Adrenal gland (tissue), 12 donors: ENCODE data around the gene ZNF420. TPM values are rescaled to one million over a fixed set of nuclear protein-coding genes. Genes with fewer than 3 reads are reported as not detected.

ENCODE experiments used
- DNase-seq, 7 donors: peaks; one replicate each; pipeline ENCODE4 v3.0.0-alpha.2; 2019 to 2020
- H3K27ac ChIP-seq, 5 donors: fragments of 200-600 bp; sonication (generic) in 4 of 5; 1 replicate in 3 of 5; 2 replicates in 2 of 5; pipeline versions ENCODE4 v1.5.1 to v1.8.0; 2016 to 2020; ENCODE audit warnings: mild to moderate bottlenecking in 1 of 5
- H3K27me3 ChIP-seq: fragments of 200-600 bp; 2 replicates; pipeline ENCODE4 v1.8.0; 2021
- H3K36me3 ChIP-seq, 2 donors: fragments of 200-600 bp; replicated peaks in 1 of 2; 1 replicate in 1 of 2; 2 replicates in 1 of 2; pipeline versions ENCODE4 v1.5.1 to v1.8.0; 2018 to 2022
- H3K4me1 ChIP-seq, 2 donors: fragments of 200-600 bp; replicated peaks in 1 of 2; 1 replicate in 1 of 2; 2 replicates in 1 of 2; pipeline versions ENCODE4 v1.5.1 to v1.8.0; 2018 to 2021
- H3K4me3 ChIP-seq, 4 donors: fragments of 200-600 bp; sonication (generic) in 3 of 4; one replicate each; pipeline ENCODE4 v1.5.1; 2016 to 2018
- H3K9me3 ChIP-seq, 3 donors: fragments of 200-600 bp; sonication (generic) in 1 of 3; replicated peaks in 1 of 3; 1 replicate in 2 of 3; 2 replicates in 1 of 3; pipeline versions ENCODE4 v1.5.1 to v1.8.0; 2016 to 2021
- CTCF ChIP-seq, 6 experiments: fragments of 450-650 bp in 4 of 6; fragments of 200-600 bp in 2 of 6; sonication (generic) in 1 of 6; IDR thresholded peaks; 1 replicate in 5 of 6; 2 replicates in 1 of 6; pipeline versions ENCODE4 v1.5.1 to v1.8.0; 2016 to 2021; ENCODE audit warnings: antibody characterized with exemption in 6 of 6, mild to moderate bottlenecking in 2 of 6, moderate library complexity in 1 of 6
- POLR2A ChIP-seq, 2 donors: fragments of 450-650 bp; IDR thresholded peaks; one replicate each; pipeline ENCODE4 v1.6.1; 2017; ENCODE audit warnings: antibody characterized with exemption in 2 of 2, mild to moderate bottlenecking in 2 of 2, moderate library complexity in 1 of 2
- WGBS, 4 donors: extraction: QIAGEN DNeasy Blood & Tissue Kit in 2 of 4; methylation state at CpG; one replicate each; pipeline versions ENCODE4 v1.1.5 to v1.1.7; 2013 to 2017; 5-methylcytosine and 5-hydroxymethylcytosine counted together
- intact Hi-C, 2 donors: fragments of 100-400 bp; cut with DNase I; formaldehyde crosslinking; loops; one replicate each; pipeline versions ENCODE4 v1.14.1 to v1.15.0; 2022 to 2023
- polyA plus RNA-seq, 3 donors: library from polyadenylated mRNA; stranded (reverse); fragments of 200-250 nt in 2 of 3; fragments of 350-450 nt in 1 of 3; fragmentation: Illumina TruSeq in 1 of 3; extraction: RNeasy Lipid Tissue Mini Kit (QIAGEN cat#74804) in 1 of 3; gene quantifications; one replicate each; pipeline ENCODE4 v1.2.3, GENCODE V29; 2013 to 2014
- total RNA-seq, 9 donors: library from RNA; depleted of rRNA in 4 of 9; stranded (reverse); fragments of >200 nt in 4 of 9; fragments of 120-200 nt in 1 of 9; fragmentation: NEBNext Ultra II Directional in 1 of 9; extraction: Animal tissue kit (Norgen Biotek cat#: 25700) in 1 of 9; gene quantifications; one replicate each; pipeline versions ENCODE4 v1.1.0 to v1.2.4, GENCODE V29; 2013 to 2023
- donor health status: healthy with polysubstance abuse.
- donor health status: Bipolar disorder and iron deficiency.
- donor health status: DM: yes; HTN: yes; CAD: no.
- donor health status: DM: no; HTN: no; CAD: no.
- donor health status: DM: no; HTN: no; CAD: no.
- donor health status: DM: yes; HTN: yes; CAD: no.

Gene ZNF420
- total and polyA plus RNA-seq, 12 donors, result 3.0 to 20.6 (median 11.4) TPM

- H3K27ac ChIP-seq, result peak within 1 kb of the TSS in 3 of 5 donors; percentile 39 to 80 (median 43)
- WGBS, 4 donors, result 4 to 5% (median 4%) methylated on average over 25 to 30 of the region's 30 CpGs
These were observed 94.4 kb downstream of the ZNF420 start, which contains the start of gene ZNF585A for GRCh38 chr19:37172368-37173366. Gene ZNF585A (minus strand): TSS chr19:37172695. CDS start chr19:37169910, 2,785 bp downstream.

More at GRCh38 chr19:37172368-37173366, 94.4 kb downstream of the ZNF420 start, which contains the start of gene ZNF585A:
- Histone ChIP-seq H3K9me3 (peaks cover 0 to 7% (median 3%) of the 10 kb centered on the region in 3 donors), H3K36me3 (peaks cover 0 to 21% of the 10 kb centered on the region in 2 donors), H3K27me3 (no peaks in the 10 kb centered on the region), H3K4me3 (peak within 1 kb of the TSS in 3 of 4 donors; percentile 62 to 100 (median 63)), H3K4me1 (peaks cover 0 to 9% of the 10 kb centered on the region in 2 donors)
- DNase-seq, result peak; percentile 89 to 97 (median 94)
- intact Hi-C loops, result no loop called here
- peak; percentile 9 to 72 for TF ChIP-seq POLR2A (IDR thresholded peaks at IDR 0.05)
- peak in 2 of 6 experiments; percentile 21 to 29 for TF ChIP-seq CTCF (IDR thresholded peaks at IDR 0.05)

Other genes with a start within 250 kb of the ZNF420 start
- 10 to 100 TPM in 3 of 9 donors, 1 to 10 TPM in 6; 4.1 to 21.9 (median 8.8) TPM for gene ZNF790, start 240.0 kb upstream of the ZNF420 start, total RNA-seq
- 10 to 100 TPM in 1 of 3 donors, 1 to 10 TPM in 2; 2.7 to 10.3 (median 3.5) TPM for gene ZNF790, start 240.0 kb upstream of the ZNF420 start, polyA plus RNA-seq
- gene ZNF345, start 227.6 kb upstream of the ZNF420 start, total RNA-seq, result 1 to 10 TPM; 1.1 to 7.4 (median 4.3) TPM
- 1 to 10 TPM; 3.2 to 5.4 (median 3.5) TPM for gene ZNF345, start 227.6 kb upstream of the ZNF420 start, polyA plus RNA-seq
- gene ZNF829, start 162.1 kb upstream of the ZNF420 start, total RNA-seq, result 1 to 10 TPM; 3.3 to 6.2 (median 4.2) TPM
- 1 to 10 TPM in 1 of 3 donors, under 1 TPM in 2; 0.64 to 4.3 (median 0.97) TPM for gene ZNF829, start 162.1 kb upstream of the ZNF420 start, polyA plus RNA-seq
- gene ZNF568, start 162.1 kb upstream of the ZNF420 start, total RNA-seq, result 10 to 100 TPM in 8 of 9 donors, 1 to 10 TPM in 1; 8.3 to 23.8 (median 17.2) TPM
- 10 to 100 TPM in 1 of 3 donors, 1 to 10 TPM in 2; 4.5 to 12.5 (median 7.4) TPM for gene ZNF568, start 162.1 kb upstream of the ZNF420 start, polyA plus RNA-seq
- gene ZNF585A, start 94.3 kb downstream of the ZNF420 start, total RNA-seq, result 10 to 100 TPM in 7 of 9 donors, 1 to 10 TPM in 2; 8.1 to 39.4 (median 16.0) TPM
- gene ZNF585A, start 94.3 kb downstream of the ZNF420 start, polyA plus RNA-seq, result 10 to 100 TPM; 15.8 to 23.0 (median 18.7) TPM
- gene ZNF585B, start 132.1 kb downstream of the ZNF420 start, total RNA-seq, result 10 to 100 TPM; 11.4 to 25.7 (median 17.2) TPM
- 1 to 10 TPM; 7.6 to 9.5 (median 8.7) TPM for gene ZNF585B, start 132.1 kb downstream of the ZNF420 start, polyA plus RNA-seq
- gene ZNF383, start 139.8 kb downstream of the ZNF420 start, total RNA-seq, result 10 to 100 TPM in 2 of 9 donors, 1 to 10 TPM in 7; 4.4 to 11.1 (median 9.4) TPM
- gene ZNF383, start 139.8 kb downstream of the ZNF420 start, polyA plus RNA-seq, result 1 to 10 TPM; 5.6 to 6.8 (median 6.4) TPM